Measurements from ENCODE around the gene GDPD4.

Gene GDPD4

DNA sequence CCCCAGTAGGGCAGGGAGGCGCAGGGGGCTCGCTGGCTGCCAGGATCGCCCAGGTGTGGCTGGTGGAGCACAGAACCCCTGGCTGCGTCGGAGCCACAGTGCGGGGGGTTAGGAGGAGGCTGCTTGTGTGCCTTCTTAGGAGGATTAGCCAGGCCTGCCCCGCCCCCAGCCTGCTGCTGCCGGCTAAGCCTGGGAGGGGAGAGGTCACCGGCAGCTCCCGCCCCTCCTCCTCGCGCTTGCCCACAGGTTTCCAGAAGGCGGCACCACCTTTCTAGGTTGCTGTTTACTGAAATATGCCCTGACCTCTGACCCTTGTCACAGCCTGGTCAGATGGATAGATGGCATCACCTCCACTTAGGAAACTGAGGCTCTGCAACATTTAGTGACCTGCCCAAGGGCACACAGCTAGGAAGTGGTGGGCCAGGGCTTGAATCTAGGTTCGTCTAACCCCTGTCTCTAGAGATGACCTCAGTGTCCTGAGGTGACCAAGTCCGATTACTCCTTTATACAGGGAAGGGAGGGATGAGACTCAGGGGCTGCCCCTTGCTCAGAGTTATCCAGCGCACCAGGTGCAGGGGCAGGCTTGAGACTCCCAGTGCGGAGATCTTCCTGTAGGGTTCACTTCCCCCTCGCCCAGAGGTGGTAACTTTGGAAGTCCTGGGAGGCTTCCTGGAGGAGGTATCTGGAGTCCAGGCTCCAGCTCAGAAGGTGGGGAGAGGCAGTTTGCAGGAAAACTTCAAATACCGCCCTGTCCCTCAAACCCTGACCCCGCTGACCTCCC is 129.4 kb downstream of the GDPD4 start:
- DNase-seq = no peak

DNA sequence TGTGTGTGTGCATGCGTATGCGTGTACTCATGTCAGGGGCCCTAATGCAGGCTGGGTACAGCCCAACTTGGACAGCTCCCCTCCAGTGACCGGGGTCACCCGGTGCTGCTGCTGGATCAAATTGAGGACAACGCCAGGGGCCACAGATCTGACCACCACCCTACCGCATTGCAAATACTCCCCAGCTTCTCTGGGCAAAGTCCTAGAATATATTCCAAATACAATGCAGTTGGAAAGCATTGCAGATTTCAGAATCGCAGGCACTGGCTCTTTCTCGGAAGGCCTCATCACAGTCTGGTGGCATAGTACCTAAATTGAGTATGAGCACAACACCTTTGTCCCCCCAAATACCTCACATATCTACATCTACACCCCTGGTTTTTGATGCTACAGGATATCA is 130.2 kb downstream of the GDPD4 start:
- DNase-seq = no peak

DNA sequence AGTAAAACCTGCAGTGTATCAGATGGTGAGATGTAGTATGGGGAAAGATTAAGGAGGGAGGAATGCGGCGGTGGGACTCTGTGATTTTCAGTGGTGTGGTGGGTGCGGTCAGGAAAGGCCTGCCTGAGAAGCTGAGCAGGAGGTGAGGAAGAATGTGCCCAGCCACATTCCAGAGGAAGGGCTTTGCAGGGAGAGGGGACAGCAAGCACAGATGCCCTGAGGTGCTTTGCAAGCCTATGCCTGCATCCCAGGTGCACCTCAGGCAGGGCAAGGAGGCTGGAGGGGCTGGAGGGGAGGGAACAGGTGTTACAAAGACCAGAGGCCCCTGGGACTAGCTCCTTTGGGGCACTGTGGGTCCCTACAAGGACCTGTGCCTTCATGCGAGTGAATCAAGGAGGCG is 131.4 kb downstream of the GDPD4 start:
- DNase-seq = no peak

DNA sequence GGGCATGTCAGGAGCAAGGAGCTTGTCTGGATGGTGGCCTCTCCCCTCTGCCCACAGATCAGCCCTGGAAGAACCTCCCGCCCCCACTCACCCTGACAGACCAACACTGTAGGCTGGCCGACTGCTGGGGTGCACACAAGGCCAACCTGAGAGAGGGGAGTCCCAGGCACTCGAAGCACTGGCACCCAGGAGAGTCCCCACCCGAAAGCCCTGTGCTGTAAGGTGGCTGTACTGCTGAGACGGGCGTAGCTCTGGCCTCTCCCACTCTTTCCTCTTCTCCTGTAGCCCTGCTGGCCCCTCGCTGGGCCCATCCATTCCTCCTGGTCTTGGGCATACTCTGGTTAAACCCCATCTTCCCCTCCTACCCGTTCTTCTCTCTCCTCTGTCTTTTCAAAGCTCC is 133.7 kb downstream of the GDPD4 start:
- no peak for DNase-seq

DNA sequence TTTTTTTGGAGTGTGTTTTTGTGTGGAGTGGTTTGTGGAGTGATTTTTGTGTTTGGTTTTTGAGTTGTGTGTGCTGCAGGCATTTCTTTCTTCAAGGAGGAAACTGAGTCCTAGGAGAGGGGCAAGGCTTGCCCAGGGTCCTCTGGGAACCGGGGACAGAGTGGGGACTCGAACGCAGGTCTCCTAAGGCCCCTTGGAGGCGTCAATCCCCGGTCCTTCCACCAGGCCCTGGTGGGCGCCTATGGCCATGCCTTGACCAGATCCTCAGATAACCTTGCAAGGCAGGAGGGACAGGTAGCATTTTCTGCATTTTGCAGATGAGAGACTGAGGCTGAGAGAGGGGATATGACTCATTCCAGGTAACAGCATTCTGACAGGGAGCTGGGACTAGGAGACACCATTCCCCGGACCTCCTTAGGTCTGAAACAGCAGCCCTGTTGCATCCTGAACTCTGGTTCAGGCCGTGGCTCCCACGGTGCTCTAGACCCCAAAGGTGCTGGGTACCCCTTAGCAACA is 134.3 kb downstream of the GDPD4 start:
- DNase-seq = no peak
